C4-2B (cell line): ENCODE results near the gene SMC6.

Experiments used
- H3K27ac ChIP-seq: fragments of 450-650 bp; 2 replicates; pipeline ENCODE4 v1.5.1; 2017
- ZFX ChIP-seq: fragments of 450-650 bp; IDR thresholded peaks from 2 replicates; pipeline ENCODE4 v1.6.1; 2017
- TF ChIP-seq, protein P1 (sequence below): fragments of 450-650 bp; conservative IDR thresholded peaks from 2 replicates; pipeline ENCODE4 v1.5.1; 2017; ENCODE audit warnings: mild to moderate bottlenecking

The SMC6 gene

DNA sequence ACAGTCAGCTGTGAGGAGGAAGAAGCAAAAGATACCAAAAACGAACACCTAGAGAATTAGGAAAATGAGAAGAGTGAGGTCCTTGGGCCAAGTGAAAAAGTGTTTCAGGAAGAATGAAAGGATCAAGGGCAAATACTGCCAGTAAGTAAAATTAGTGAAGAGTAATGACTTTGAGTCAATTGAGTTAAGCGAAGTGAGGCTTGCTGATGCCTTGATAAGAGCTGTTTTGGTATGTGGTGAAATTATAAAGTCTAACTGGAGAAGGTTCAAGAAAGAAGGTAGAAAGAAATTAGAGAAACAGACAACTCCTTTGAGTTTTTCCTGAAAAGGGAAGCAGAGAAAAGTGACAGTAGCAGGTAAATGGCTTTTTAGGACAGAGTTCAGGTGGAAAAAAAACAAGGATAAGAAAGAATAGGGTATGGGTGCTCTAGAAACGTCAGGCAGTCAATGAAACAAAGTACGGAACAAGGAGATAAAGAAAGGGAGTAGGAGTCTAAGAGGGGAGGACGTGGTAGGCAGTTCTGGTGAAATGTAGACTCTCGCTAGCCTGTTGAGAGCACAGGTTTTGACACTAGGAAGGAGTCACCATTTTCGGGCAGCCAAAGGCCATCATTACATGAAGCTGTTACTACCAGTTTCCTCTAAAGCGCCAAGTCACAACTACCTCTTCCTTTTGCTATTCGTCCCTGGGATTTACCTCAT is 42.9 kb downstream of the SMC6 start:
- H3K27ac ChIP-seq, result no peak overlapping the region

DNA sequence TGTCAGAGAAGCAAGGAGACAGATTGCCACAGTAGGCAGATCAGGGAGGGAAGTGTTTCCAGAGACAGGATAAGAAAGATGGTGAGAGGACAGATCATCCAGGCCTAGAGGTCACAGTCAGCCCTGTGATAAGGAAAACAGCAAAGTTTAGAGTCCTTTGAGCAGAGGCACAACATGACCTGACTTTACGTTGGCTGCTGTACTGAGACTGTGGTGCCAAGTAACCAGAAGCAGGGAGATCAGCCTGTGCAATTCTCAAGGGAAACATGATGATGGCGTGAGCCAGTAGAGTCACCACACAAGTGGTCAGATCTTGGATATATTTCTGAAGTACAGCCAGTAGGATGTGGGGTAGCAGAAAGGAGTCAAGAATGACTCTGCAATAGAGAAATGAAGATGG is 43.7 kb downstream of the SMC6 start:
- TF ChIP-seq ZFX, result no peak
- TF ChIP-seq, protein P1, sequence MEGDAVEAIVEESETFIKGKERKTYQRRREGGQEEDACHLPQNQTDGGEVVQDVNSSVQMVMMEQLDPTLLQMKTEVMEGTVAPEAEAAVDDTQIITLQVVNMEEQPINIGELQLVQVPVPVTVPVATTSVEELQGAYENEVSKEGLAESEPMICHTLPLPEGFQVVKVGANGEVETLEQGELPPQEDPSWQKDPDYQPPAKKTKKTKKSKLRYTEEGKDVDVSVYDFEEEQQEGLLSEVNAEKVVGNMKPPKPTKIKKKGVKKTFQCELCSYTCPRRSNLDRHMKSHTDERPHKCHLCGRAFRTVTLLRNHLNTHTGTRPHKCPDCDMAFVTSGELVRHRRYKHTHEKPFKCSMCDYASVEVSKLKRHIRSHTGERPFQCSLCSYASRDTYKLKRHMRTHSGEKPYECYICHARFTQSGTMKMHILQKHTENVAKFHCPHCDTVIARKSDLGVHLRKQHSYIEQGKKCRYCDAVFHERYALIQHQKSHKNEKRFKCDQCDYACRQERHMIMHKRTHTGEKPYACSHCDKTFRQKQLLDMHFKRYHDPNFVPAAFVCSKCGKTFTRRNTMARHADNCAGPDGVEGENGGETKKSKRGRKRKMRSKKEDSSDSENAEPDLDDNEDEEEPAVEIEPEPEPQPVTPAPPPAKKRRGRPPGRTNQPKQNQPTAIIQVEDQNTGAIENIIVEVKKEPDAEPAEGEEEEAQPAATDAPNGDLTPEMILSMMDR, result no peak
- no peak overlapping the region for H3K27ac ChIP-seq

More for the DNA sequence above, 42.9 kb downstream of the SMC6 start:
- TF ChIP-seq ZFX, result no peak
- TF ChIP-seq, protein P1, result no peak

DNA sequence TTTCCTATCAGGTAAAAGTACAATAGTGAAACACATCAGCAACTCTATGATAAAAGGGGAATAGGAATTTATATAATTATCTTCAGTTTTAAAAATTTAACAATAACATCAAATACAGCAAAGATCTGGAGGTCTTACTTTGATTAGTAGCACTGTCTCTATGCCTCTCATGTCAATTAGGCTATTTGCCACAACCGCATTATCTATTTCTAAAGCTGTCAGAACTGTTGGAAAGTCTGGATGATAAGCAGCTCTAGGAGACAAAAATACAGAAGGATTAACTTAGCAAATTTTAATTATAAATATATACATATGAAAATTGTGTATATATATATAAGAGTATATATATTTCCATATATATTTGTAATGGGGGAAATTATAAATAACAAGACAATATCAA is 45.1 kb downstream of the SMC6 start:
- no peak overlapping the region for H3K27ac ChIP-seq
- no peak for TF ChIP-seq ZFX
- TF ChIP-seq, protein P1, result no peak

DNA sequence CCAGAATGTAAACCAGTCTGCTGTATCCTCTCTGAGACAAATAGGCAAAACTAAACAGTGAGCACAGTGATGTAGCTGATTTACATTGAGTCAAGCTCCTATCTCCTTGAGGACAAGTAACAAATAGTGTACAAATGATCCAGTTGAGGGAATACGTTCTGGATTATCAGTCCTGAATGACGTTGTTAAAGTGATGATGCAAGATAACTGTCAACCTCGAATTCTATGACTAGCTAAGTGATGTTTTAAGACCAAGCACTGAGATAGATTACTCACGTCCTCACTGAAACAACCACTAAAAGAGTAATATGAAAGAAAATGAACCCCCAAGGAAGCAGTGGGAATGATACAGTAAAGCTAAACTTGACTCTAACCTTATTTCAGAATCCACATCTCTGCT is 46.8 kb downstream of the SMC6 start:
- H3K27ac ChIP-seq, result no peak overlapping the region
- TF ChIP-seq, protein P1, result no peak
- TF ChIP-seq ZFX, result no peak

DNA sequence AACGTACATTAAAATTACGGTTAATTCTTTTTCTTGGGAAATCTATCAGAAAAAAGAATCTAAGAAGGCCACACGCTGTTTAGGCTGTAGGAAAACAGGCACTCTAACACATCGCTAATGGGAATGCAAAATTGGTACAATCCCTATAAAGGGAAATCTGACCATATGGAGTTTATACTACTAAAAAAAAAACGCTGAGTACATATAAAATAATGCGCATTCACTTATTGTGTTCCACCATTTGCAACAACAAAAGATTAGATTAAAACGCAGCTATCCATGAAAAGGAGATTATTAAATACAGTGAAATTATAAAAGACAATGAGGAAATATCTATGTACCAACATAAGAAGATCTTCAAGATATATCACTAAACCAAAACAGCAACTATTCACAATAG is 62.8 kb downstream of the SMC6 start:
- TF ChIP-seq, protein P1, result no peak
- H3K27ac ChIP-seq, result no peak overlapping the region

DNA sequence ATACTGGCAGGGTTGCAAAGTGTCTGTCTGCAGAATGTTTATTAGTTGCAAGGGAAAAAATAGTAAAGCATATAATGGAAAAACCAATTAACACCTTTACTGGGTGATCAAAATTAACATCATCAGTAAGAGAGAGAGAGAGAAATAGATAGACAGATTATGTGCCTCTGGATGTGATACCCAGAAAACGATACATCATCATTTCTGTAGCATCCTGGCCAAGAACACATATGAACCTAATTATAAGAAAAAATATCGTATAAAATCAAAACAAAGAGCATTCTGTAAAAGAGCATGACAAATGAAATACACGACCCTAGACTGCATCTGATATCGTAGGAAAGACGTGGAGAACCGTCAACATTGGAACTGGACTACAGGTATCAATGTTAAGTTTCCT is 64.6 kb downstream of the SMC6 start:
- no peak overlapping the region for H3K27ac ChIP-seq
- TF ChIP-seq ZFX, result no peak
- TF ChIP-seq, protein P1, result no peak

DNA sequence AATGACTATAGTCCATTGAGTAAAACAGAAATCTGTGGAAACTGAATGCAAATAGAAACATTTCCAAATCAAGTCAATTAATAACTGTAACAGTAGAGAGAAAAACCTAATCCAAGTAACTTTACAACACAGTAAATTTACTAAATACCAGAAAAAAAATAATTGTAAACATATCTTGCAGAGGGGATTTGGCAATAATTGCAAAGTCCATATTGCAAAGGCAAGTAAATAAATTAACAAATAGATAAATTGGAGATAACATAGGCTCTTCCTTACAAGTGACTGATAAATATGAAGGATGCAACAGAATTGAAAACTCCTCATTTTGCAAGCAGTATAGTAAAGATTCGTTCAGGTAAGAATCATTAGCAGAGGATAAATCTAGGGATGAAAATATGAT is 65.0 kb downstream of the SMC6 start:
- H3K27ac ChIP-seq, result no peak overlapping the region
- no peak for TF ChIP-seq ZFX
- TF ChIP-seq, protein P1, result no peak
